Measurements from ENCODE around the gene NKAIN2.

The NKAIN2 gene

DNA sequence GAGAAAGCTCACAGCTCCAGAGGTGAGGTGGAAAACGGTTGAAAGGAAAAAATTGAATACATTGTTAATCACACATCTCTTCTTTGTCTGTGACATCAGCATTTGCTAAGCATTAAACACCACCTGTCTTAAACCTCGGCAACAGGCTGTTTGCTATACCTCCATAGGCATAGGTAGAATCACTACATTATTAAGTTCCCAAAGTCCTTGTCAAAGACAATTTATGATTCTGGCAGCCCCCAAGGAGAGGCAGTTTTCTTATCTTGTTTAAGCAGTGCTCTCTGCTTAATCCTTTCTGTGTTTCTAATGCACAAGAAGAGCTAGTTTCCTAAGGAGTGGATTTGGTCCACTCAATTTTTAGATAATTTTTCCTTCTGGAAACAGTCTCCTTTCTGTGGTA is 249.7 kb downstream of the NKAIN2 start:
- H3K4me3 ChIP-seq (ENCODE audit: low read depth, low read length) = no peak overlapping the region
- TF ChIP-seq, protein P1, sequence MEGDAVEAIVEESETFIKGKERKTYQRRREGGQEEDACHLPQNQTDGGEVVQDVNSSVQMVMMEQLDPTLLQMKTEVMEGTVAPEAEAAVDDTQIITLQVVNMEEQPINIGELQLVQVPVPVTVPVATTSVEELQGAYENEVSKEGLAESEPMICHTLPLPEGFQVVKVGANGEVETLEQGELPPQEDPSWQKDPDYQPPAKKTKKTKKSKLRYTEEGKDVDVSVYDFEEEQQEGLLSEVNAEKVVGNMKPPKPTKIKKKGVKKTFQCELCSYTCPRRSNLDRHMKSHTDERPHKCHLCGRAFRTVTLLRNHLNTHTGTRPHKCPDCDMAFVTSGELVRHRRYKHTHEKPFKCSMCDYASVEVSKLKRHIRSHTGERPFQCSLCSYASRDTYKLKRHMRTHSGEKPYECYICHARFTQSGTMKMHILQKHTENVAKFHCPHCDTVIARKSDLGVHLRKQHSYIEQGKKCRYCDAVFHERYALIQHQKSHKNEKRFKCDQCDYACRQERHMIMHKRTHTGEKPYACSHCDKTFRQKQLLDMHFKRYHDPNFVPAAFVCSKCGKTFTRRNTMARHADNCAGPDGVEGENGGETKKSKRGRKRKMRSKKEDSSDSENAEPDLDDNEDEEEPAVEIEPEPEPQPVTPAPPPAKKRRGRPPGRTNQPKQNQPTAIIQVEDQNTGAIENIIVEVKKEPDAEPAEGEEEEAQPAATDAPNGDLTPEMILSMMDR (IDR thresholded peaks at IDR 0.05; ENCODE audit: low read depth, low read length) = no peak
- TF ChIP-seq, protein P2, sequence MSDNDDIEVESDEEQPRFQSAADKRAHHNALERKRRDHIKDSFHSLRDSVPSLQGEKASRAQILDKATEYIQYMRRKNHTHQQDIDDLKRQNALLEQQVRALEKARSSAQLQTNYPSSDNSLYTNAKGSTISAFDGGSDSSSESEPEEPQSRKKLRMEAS (IDR thresholded peaks at IDR 0.05; ENCODE audit: low read depth, low read length) = no peak
- TF ChIP-seq POLR2A (IDR thresholded peaks at IDR 0.05; ENCODE audit: extremely low read depth, insufficient read length) (no peak), MYC (IDR thresholded peaks at IDR 0.05; ENCODE audit: low read depth, low read length) (no peak)
- DNase-seq (ENCODE audit: low read depth) = no peak

DNA sequence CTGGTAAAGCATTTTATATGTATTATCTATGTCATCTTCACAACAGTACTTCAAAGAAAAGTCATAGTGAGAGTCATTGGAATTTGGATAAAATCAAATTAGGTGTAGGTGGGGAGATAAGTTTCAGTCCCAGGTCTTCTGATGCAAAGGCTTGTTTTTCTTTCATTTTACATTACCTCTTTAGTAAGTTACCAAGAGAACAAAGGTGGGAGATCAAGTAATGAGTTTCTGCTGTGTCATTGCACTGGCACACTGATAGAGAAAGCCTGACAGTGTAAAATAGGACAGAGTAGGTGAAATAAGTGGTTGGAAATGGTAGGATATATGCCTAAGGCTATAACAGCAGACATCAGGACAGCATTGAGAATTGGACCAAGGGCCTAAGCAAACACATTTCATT is 250.4 kb downstream of the NKAIN2 start:
- no peak for DNase-seq (ENCODE audit: low read depth)
- no peak overlapping the region for H3K4me3 ChIP-seq (ENCODE audit: low read depth, low read length)
- TF ChIP-seq MYC (IDR thresholded peaks at IDR 0.05; ENCODE audit: low read depth, low read length) = no peak
- TF ChIP-seq POLR2A (IDR thresholded peaks at IDR 0.05; ENCODE audit: extremely low read depth, insufficient read length) = no peak
- TF ChIP-seq, protein P2 (IDR thresholded peaks at IDR 0.05; ENCODE audit: low read depth, low read length) = no peak
- TF ChIP-seq, protein P1 (IDR thresholded peaks at IDR 0.05; ENCODE audit: low read depth, low read length) = no peak

DNA sequence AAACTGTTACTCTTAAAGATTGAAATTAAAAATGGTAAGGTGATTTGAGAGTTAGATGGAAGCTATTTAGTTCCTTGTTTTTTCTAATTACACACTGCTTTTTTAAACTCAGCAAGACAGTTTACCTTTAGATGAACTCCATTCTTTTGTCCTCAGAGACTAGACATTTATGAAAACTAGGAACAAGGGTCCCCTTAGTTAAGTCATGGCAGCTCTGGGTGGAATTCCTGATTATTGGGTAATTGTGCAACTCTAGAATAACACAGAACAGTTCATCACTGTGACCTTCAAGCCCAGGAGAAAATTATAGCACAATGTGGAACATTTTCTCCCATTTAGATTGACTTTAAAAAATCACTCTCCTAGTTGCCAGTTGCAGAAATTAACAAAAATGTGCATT is 251.7 kb downstream of the NKAIN2 start:
- TF ChIP-seq MYC (IDR thresholded peaks at IDR 0.05; ENCODE audit: low read depth, low read length) (no peak), POLR2A (IDR thresholded peaks at IDR 0.05; ENCODE audit: extremely low read depth, insufficient read length) (no peak)
- TF ChIP-seq, protein P1 (IDR thresholded peaks at IDR 0.05; ENCODE audit: low read depth, low read length) = no peak
- TF ChIP-seq, protein P2 (IDR thresholded peaks at IDR 0.05; ENCODE audit: low read depth, low read length) = no peak
- no peak for DNase-seq (ENCODE audit: low read depth)
- H3K4me3 ChIP-seq (ENCODE audit: low read depth, low read length) = no peak overlapping the region

DNA sequence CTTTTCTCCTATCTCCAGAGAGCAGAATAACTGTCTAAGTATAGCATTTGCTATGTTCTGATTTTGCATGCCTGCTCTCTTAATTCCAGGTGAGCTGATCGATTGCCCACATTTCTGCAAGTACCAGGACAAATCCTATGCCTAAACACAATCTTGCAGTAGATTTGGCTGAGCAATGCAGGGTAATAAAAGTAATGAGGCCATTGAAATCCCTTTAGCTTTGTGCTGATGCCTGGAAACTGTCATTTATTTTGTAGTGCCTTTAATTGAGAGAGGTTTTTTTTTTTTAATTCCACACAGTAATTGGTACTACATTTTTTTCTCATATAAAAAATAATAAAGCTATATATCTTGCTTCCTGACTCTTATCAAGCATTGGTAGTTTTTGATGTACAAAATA is 252.3 kb downstream of the NKAIN2 start:
- H3K4me3 ChIP-seq (ENCODE audit: low read depth, low read length) = no peak overlapping the region
- DNase-seq (ENCODE audit: low read depth) = no peak
- no peak for TF ChIP-seq MYC (IDR thresholded peaks at IDR 0.05; ENCODE audit: low read depth, low read length)

DNA sequence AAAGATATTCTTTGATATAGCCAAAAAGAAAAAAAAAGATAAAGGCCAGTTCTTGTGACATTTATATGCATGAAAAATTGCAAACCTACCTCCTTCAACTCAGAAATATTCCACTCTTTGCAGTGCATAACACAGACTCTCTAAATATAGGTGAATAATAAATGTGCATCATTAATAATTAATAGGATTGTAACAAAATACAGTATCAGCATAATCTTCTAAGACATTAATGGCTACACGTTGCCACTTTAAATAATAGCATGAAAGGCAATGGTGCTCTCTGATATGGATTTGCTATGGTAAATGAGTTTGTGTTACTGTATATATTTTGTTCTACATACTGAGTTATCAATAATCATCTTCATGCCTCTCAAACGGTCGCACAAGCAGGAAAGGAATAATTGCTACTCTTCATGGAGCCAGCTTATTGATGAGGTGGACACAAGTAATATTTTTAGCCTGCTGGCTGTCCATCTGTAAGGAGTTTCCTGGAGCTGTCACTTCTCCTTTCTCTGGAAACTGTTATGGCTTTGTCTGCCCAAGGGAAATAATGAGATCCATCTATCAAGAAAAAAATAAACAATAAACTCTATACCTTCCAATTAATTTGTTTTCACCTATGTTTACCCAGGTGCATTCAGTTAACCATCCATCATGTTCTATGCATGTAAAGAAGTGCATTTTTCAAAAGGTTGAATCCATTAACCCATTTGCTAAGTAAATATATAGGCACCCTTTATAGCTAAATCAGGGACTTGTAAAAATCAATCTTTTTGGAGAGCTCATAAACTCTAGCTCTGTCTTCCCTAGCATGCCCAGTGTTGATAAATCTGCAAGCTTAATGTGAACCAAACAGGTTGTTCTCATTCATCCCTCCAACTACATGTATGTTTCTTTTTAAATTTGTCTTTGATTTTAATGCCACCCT is 253.0 kb downstream of the NKAIN2 start:
- no peak for DNase-seq (ENCODE audit: low read depth)
- TF ChIP-seq POLR2A (IDR thresholded peaks at IDR 0.05; ENCODE audit: extremely low read depth, insufficient read length) (no peak), MYC (IDR thresholded peaks at IDR 0.05; ENCODE audit: low read depth, low read length) (no peak)
- TF ChIP-seq, protein P1 (IDR thresholded peaks at IDR 0.05; ENCODE audit: low read depth, low read length) = no peak
- H3K4me3 ChIP-seq (ENCODE audit: low read depth, low read length) = no peak overlapping the region

DNA sequence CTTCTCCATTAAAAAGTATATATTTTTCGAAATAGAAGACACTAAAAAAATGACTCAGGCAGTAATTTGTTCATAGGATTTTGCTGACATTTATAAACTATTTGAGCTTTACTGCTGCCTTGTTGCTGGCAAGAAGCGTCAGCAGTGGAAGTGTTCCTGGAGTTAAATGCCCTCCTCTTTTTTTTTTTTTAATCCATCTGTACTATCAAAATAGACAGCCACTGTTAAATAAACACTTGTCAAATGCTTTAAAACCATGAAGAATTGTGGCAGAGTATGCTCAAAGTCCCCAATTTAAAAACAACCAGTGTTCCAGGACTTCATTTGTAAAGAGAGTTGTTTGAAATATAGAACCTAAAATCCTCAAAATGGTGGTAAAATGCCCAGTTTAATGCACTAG is 253.8 kb downstream of the NKAIN2 start:
- H3K4me3 ChIP-seq (ENCODE audit: low read depth, low read length) = no peak overlapping the region
- TF ChIP-seq, protein P2 (IDR thresholded peaks at IDR 0.05; ENCODE audit: low read depth, low read length) = no peak
- TF ChIP-seq MYC (IDR thresholded peaks at IDR 0.05; ENCODE audit: low read depth, low read length) (no peak), POLR2A (IDR thresholded peaks at IDR 0.05; ENCODE audit: extremely low read depth, insufficient read length) (no peak)
- TF ChIP-seq, protein P1 (IDR thresholded peaks at IDR 0.05; ENCODE audit: low read depth, low read length) = no peak
- DNase-seq (ENCODE audit: low read depth) = no peak
